ENCODE measurements around the gene UBE3C. TPM values are rescaled to one million over a fixed set of nuclear protein-coding genes. Genes with fewer than 3 reads are reported as not detected.
A peak's percentile ranks its signal among the peaks of the same experiment; 100 is the strongest.
"Not testable (repeated sequence)": the region's sequence is repeated elsewhere in the genome, so short reads cannot be mapped to it uniquely, and the experiment has no call there.

UBE3C gene
- total RNA-seq, 1 experiment from 2014 or later = 84.8 TPM

GRCh38 chr7:157124690-157125089, 14.0 kb upstream of the UBE3C start:
- Histone ChIP-seq H4K20me1 (ENCODE audit: insufficient read depth, low read depth, low read length) (no peaks in the 10 kb centered on the region), H3K9ac (ENCODE audit: low read length) (no peak overlapping the region), H3K4me1 (ENCODE audit: low read length) (peaks cover 9% of the 10 kb centered on the region)

GRCh38 chr7:157125376-157126223, 13.1 kb upstream of the UBE3C start:
- DNase-seq = peak; percentile 42
- peaks cover 9% of the 10 kb centered on the region for H3K4me1 ChIP-seq (ENCODE audit: low read length)

More at GRCh38 chr7:157124690-157125089, 14.0 kb upstream of the UBE3C start:
- Histone ChIP-seq H3K4me3 (ENCODE audit: low read length) (no peak overlapping the region), H3K9me2 (replicated peaks; ENCODE audit: insufficient read depth, low read length) (no peaks in the 10 kb centered on the region), H3K36me3 (ENCODE audit: insufficient read depth, low read length) (no peaks in the 10 kb centered on the region), H3K4me2 (ENCODE audit: low read depth, low read length, poor library complexity, severe bottlenecking) (no peak overlapping the region), H3K9me3 (ENCODE audit: low read length) (no peaks in the 10 kb centered on the region), H3K27me3 (ENCODE audit: low read length) (no peaks in the 10 kb centered on the region), H3K27ac (ENCODE audit: low read length) (no peak overlapping the region), H2AFZ (ENCODE audit: low read length) (no peak overlapping the region), H3K79me2 (ENCODE audit: low read length) (no peaks in the 10 kb centered on the region)
- DNase-seq = no peak

GRCh38 chr7:157126921-157127320, 11.8 kb upstream of the UBE3C start:
- Histone ChIP-seq H4K20me1 (ENCODE audit: insufficient read depth, low read depth, low read length) (no peaks in the 10 kb centered on the region), H3K4me1 (ENCODE audit: low read length) (peaks cover 9% of the 10 kb centered on the region), H3K79me2 (ENCODE audit: low read length) (no peaks in the 10 kb centered on the region), H3K36me3 (ENCODE audit: insufficient read depth, low read length) (no peaks in the 10 kb centered on the region), H3K4me2 (ENCODE audit: low read depth, low read length, poor library complexity, severe bottlenecking) (no peak overlapping the region), H3K27me3 (ENCODE audit: low read length) (no peaks in the 10 kb centered on the region), H3K9ac (ENCODE audit: low read length) (no peak overlapping the region), H2AFZ (ENCODE audit: low read length) (no peak overlapping the region), H3K27ac (ENCODE audit: low read length) (no peak overlapping the region), H3K9me3 (ENCODE audit: low read length) (no peaks in the 10 kb centered on the region), H3K4me3 (ENCODE audit: low read length) (no peak overlapping the region), H3K9me2 (replicated peaks; ENCODE audit: insufficient read depth, low read length) (no peaks in the 10 kb centered on the region)
- no peak for DNase-seq

More at GRCh38 chr7:157125376-157126223, 13.1 kb upstream of the UBE3C start:
- no peak overlapping the region for H2AFZ ChIP-seq (ENCODE audit: low read length)
- no peaks in the 10 kb centered on the region for H3K27me3 ChIP-seq (ENCODE audit: low read length)
- no peaks in the 10 kb centered on the region for H3K9me3 ChIP-seq (ENCODE audit: low read length)
- H3K4me2 ChIP-seq (ENCODE audit: low read depth, low read length, poor library complexity, severe bottlenecking) = no peak overlapping the region
- H3K9me2 ChIP-seq (replicated peaks; ENCODE audit: insufficient read depth, low read length) = no peaks in the 10 kb centered on the region
- H3K79me2 ChIP-seq (ENCODE audit: low read length) = no peaks in the 10 kb centered on the region
- H3K36me3 ChIP-seq (ENCODE audit: insufficient read depth, low read length) = no peaks in the 10 kb centered on the region
- H4K20me1 ChIP-seq (ENCODE audit: insufficient read depth, low read depth, low read length) = no peaks in the 10 kb centered on the region
- H3K9ac ChIP-seq (ENCODE audit: low read length) = no peak overlapping the region
- H3K4me3 ChIP-seq (ENCODE audit: low read length) = no peak overlapping the region
- H3K27ac ChIP-seq (ENCODE audit: low read length) = no peak overlapping the region

GRCh38 chr7:157129200-157129599, 9.5 kb upstream of the UBE3C start:
- H3K4me3 ChIP-seq (ENCODE audit: low read length) = no peak overlapping the region

GRCh38 chr7:157129907-157130460, 8.7 kb upstream of the UBE3C start:
- Histone ChIP-seq H3K9ac (ENCODE audit: low read length) (no peak overlapping the region), H3K36me3 (ENCODE audit: insufficient read depth, low read length) (no peaks in the 10 kb centered on the region), H3K4me2 (ENCODE audit: low read depth, low read length, poor library complexity, severe bottlenecking) (no peak overlapping the region), H3K4me3 (ENCODE audit: low read length) (no peak overlapping the region), H3K9me3 (ENCODE audit: low read length) (no peaks in the 10 kb centered on the region), H4K20me1 (ENCODE audit: insufficient read depth, low read depth, low read length) (no peaks in the 10 kb centered on the region), H3K27me3 (ENCODE audit: low read length) (no peaks in the 10 kb centered on the region), H3K4me1 (ENCODE audit: low read length) (peaks cover 9% of the 10 kb centered on the region), H2AFZ (ENCODE audit: low read length) (no peak overlapping the region), H3K9me2 (replicated peaks; ENCODE audit: insufficient read depth, low read length) (no peaks in the 10 kb centered on the region), H3K79me2 (ENCODE audit: low read length) (no peaks in the 10 kb centered on the region), H3K27ac (ENCODE audit: low read length) (no peak overlapping the region)
- no peak for DNase-seq

More at GRCh38 chr7:157129200-157129599, 9.5 kb upstream of the UBE3C start:
- no peak overlapping the region for H3K4me2 ChIP-seq (ENCODE audit: low read depth, low read length, poor library complexity, severe bottlenecking)
- H3K4me1 ChIP-seq (ENCODE audit: low read length) = peaks cover 9% of the 10 kb centered on the region
- H3K79me2 ChIP-seq (ENCODE audit: low read length) = no peaks in the 10 kb centered on the region
- H3K9ac ChIP-seq (ENCODE audit: low read length) = no peak overlapping the region
- DNase-seq = no peak
- H3K9me3 ChIP-seq (ENCODE audit: low read length) = no peaks in the 10 kb centered on the region
- no peaks in the 10 kb centered on the region for H3K36me3 ChIP-seq (ENCODE audit: insufficient read depth, low read length)
- H3K9me2 ChIP-seq (replicated peaks; ENCODE audit: insufficient read depth, low read length) = no peaks in the 10 kb centered on the region
- H2AFZ ChIP-seq (ENCODE audit: low read length) = no peak overlapping the region
- H3K27me3 ChIP-seq (ENCODE audit: low read length) = no peaks in the 10 kb centered on the region
- no peak overlapping the region for H3K27ac ChIP-seq (ENCODE audit: low read length)
- H4K20me1 ChIP-seq (ENCODE audit: insufficient read depth, low read depth, low read length) = no peaks in the 10 kb centered on the region

GRCh38 chr7:157130849-157131248, 7.9 kb upstream of the UBE3C start:
- not testable (repeated sequence) for H3K27me3 ChIP-seq (ENCODE audit: low read length); H3K27ac ChIP-seq (ENCODE audit: low read length); H3K36me3 ChIP-seq (ENCODE audit: insufficient read depth, low read length); H3K9me2 ChIP-seq (replicated peaks; ENCODE audit: insufficient read depth, low read length); H3K79me2 ChIP-seq (ENCODE audit: low read length); H2AFZ ChIP-seq (ENCODE audit: low read length); H3K4me2 ChIP-seq (ENCODE audit: low read depth, low read length, poor library complexity, severe bottlenecking); H3K4me1 ChIP-seq (ENCODE audit: low read length); H4K20me1 ChIP-seq (ENCODE audit: insufficient read depth, low read depth, low read length); H3K4me3 ChIP-seq (ENCODE audit: low read length); H3K9ac ChIP-seq (ENCODE audit: low read length); H3K9me3 ChIP-seq (ENCODE audit: low read length); DNase-seq

- no peaks in the 10 kb centered on the region for H3K9me2 ChIP-seq (replicated peaks; ENCODE audit: insufficient read depth, low read length)
- H3K79me2 ChIP-seq (ENCODE audit: low read length) = no peaks in the 10 kb centered on the region
- H2AFZ ChIP-seq (ENCODE audit: low read length) = no peak overlapping the region
- no peak for DNase-seq
- H3K27me3 ChIP-seq (ENCODE audit: low read length) = no peaks in the 10 kb centered on the region
- no peaks in the 10 kb centered on the region for H3K9me3 ChIP-seq (ENCODE audit: low read length)
- H3K4me3 ChIP-seq (ENCODE audit: low read length) = no peak overlapping the region
- no peaks in the 10 kb centered on the region for H3K36me3 ChIP-seq (ENCODE audit: insufficient read depth, low read length)
- no peaks in the 10 kb centered on the region for H4K20me1 ChIP-seq (ENCODE audit: insufficient read depth, low read depth, low read length)
- H3K4me2 ChIP-seq (ENCODE audit: low read depth, low read length, poor library complexity, severe bottlenecking) = no peak overlapping the region
- no peak overlapping the region for H3K9ac ChIP-seq (ENCODE audit: low read length)
- H3K4me1 ChIP-seq (ENCODE audit: low read length) = peaks cover 7% of the 10 kb centered on the region
- H3K27ac ChIP-seq (ENCODE audit: low read length) = no peak overlapping the region
Measured at GRCh38 chr7:157132796-157133195, 5.9 kb upstream of the UBE3C start.

- no peaks in the 10 kb centered on the region for H3K79me2 ChIP-seq (ENCODE audit: low read length)
- H3K4me2 ChIP-seq (ENCODE audit: low read depth, low read length, poor library complexity, severe bottlenecking) = no peak overlapping the region
- H3K9me3 ChIP-seq (ENCODE audit: low read length) = no peaks in the 10 kb centered on the region
- H3K4me1 ChIP-seq (ENCODE audit: low read length) = peaks cover 12% of the 10 kb centered on the region
- H4K20me1 ChIP-seq (ENCODE audit: insufficient read depth, low read depth, low read length) = no peaks in the 10 kb centered on the region
- H3K36me3 ChIP-seq (ENCODE audit: insufficient read depth, low read length) = no peaks in the 10 kb centered on the region
- no peak overlapping the region for H3K4me3 ChIP-seq (ENCODE audit: low read length)
- no peak for DNase-seq
- H3K27me3 ChIP-seq (ENCODE audit: low read length) = no peaks in the 10 kb centered on the region
- H3K9me2 ChIP-seq (replicated peaks; ENCODE audit: insufficient read depth, low read length) = no peaks in the 10 kb centered on the region
- H2AFZ ChIP-seq (ENCODE audit: low read length) = no peak overlapping the region
- H3K9ac ChIP-seq (ENCODE audit: low read length) = no peak overlapping the region
- H3K27ac ChIP-seq (ENCODE audit: low read length) = no peak overlapping the region
Measured at GRCh38 chr7:157133304-157133703, 5.4 kb upstream of the UBE3C start.

Data from Karpas-422 (cell line).